GM12874 (cell line): ENCODE results near the gene CCDC80.

Experiments
- TF ChIP-seq, protein P1 (sequence below): IDR thresholded peaks from 2 replicates; pipeline ENCODE4 v1.5.1; 2011; ENCODE audit warnings: low read depth, mild to moderate bottlenecking, control low read depth, low read length, moderate library complexity; ENCODE audit not compliant: insufficient read depth

CCDC80 gene

DNA sequence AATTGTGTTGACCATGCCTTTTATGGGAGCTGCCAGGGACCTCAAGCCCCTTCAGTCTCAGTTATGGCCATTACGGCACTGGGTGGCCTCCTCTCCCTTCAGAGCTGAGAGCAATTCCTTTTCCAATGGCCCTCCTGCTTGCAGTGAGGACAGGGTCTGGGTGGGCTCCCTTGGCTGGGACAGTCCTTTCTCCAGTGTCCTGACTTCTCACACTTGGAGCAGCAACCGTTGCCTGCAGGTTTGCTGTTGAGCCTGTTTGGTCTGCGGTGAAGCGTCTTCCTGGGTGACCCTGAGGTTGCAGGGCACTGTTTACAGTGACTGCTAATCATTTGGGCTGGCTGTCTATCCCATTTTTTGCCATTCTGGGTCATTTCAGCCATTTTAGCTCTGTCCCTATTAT lies 3.5 kb upstream of the CCDC80 start:
- TF ChIP-seq, protein P1, sequence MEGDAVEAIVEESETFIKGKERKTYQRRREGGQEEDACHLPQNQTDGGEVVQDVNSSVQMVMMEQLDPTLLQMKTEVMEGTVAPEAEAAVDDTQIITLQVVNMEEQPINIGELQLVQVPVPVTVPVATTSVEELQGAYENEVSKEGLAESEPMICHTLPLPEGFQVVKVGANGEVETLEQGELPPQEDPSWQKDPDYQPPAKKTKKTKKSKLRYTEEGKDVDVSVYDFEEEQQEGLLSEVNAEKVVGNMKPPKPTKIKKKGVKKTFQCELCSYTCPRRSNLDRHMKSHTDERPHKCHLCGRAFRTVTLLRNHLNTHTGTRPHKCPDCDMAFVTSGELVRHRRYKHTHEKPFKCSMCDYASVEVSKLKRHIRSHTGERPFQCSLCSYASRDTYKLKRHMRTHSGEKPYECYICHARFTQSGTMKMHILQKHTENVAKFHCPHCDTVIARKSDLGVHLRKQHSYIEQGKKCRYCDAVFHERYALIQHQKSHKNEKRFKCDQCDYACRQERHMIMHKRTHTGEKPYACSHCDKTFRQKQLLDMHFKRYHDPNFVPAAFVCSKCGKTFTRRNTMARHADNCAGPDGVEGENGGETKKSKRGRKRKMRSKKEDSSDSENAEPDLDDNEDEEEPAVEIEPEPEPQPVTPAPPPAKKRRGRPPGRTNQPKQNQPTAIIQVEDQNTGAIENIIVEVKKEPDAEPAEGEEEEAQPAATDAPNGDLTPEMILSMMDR: no peak

DNA sequence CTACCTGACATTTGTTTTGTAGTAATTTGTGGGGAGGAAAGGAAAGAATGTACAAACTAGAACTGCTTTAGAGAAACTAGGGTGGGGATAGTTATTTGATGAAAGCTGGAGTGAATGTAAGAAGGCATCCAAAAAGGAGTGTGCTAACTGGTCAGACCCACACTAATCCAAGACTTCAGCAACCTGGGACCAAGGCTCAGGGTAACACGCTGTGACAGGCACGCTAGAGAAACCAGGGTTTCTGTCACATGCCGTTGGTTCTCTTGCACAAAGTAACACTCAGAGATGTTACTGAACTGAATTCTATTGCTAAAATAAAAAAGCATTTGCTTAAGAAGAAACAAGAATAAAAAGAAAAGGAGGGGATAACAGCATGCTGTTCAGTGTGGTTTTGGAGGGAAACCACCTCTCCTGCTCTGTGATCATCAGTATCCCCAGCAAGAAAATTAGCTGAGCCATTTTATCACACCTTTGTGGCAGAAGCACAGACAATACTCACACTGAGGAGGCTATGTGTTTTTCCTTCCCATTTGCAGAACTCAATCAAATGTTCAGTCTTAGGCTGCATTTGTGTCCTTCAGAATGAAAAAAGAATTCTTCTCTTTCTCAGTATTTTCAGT lies 2.8 kb upstream of the CCDC80 start:
- TF ChIP-seq, protein P1: no peak

DNA sequence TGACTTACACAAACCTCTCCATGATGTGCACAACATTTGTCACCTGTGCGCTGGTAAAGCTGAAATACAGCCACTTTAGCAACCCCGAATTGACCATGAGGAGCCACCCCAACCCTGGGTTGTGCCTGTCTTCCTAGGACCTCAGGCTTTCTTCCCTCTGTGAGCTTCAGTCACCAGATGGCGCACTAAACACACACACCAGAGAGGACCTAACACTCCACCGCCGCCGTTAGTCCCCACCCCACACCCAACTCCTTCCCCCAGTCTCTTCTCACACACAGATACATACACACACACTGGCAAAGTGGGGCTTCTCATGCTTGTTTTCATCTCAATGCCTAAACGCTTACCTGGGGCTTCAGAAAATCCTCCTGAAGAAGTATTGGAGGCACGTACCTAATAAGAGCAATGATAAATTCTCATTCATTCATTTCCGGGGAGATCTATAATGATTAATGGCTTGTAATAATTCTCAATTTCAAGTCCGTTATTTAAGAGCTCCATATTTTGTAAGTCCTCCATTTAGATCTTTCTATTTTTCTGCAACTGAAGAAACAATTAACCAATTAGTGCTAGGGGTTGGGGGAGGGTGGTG lies 2.1 kb upstream of the CCDC80 start:
- TF ChIP-seq, protein P1: peak; percentile 80

GRCh38 chr3:112640276-112640929 lies 540 bp downstream of the CCDC80 start:
- TF ChIP-seq, protein P1: no peak

- TF ChIP-seq, protein P1: no peak
Measured at GRCh38 chr3:112639455-112640225, 1.3 kb downstream of the CCDC80 start.

- TF ChIP-seq, protein P1: no peak
Measured at GRCh38 chr3:112638327-112639020, 2.5 kb downstream of the CCDC80 start.

DNA sequence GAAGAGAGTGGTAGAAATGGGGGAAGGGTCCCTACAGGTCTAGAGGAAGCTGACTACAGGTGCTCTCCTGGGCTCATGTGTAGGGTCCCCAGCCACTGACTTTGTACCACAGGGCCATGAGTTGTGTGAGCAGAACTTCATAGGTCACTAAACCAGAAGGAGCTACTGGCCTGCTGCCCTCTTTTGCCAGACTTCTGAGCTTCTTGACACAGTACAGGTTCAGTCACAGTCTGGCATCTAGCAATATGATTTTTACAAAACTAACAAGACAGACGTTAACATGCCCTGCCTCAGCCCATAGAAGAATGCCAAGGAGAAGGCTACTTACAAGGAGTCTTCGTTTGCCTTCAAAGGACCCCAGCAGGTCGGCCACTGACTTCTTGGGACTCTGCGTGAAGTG lies 3.2 kb downstream of the CCDC80 start:
- TF ChIP-seq, protein P1: no peak
